NAMALWA (cell line): Measurements from ENCODE around the gene MRPL27.
A peak's percentile ranks its signal among the peaks of the same experiment; 100 is the strongest.
"Not testable (repeated sequence)": the region's sequence is repeated elsewhere in the genome, so short reads cannot be mapped to it uniquely, and the experiment has no call there.

Source experiments
- DNase-seq: peaks from one replicate; pipeline ENCODE4 v3.0.0-alpha.2; 2015; ENCODE audit warnings: low spot score

The MRPL27 gene

DNA sequence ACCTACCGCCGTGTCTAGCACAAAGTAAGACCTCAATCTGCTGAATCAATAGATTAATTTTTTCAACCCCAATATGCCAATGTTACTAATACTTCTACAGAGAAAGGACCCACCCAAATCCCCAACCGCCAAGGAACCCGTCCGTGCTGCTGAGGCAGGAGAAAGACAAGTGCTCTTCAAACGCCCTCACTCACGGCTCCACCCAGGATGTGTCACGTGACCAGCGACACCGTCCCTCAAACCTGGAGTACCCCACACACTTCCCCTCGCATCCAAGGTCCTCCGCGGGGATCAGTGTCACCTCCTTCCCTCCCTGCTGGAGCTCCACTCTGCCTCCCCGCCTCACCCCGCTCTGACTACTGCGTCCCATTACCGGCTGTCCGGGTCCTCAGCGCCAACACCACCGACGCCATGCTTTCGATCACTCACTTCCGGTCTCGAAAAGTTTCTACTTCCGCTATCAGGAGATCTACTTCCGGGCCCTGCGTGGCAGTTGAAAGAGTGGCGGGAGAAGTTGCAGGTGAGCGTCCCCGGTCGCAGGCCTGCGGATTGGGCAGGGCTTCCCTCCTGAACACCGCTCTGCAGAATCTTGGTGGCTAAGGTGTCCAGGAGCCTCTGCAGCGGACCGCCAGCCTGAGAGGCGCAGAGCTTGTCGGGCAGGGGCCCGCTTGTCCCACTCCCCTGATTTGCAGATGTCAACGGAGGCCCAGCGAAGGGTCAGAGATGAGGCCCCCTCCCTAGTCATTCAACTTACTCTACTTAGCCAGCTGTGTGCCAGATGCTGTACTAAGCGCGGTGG lies at the start of gene MRPL27, which contains the start of gene EME1:
Gene MRPL27, minus strand, starts transcription at position 427 of the 799 bp plus-strand sequence. Its CDS starts 14 bp downstream, at position 413.
Gene EME1, plus strand, starts transcription at position 472 of the 799 bp plus-strand sequence. CDS start 1,980 bp downstream, outside the sequence.
- peak; percentile 96 for DNase-seq

- no peak for DNase-seq
These were observed 49.8 kb upstream of the MRPL27 start for GRCh38 chr17:50422738-50423137.

DNA sequence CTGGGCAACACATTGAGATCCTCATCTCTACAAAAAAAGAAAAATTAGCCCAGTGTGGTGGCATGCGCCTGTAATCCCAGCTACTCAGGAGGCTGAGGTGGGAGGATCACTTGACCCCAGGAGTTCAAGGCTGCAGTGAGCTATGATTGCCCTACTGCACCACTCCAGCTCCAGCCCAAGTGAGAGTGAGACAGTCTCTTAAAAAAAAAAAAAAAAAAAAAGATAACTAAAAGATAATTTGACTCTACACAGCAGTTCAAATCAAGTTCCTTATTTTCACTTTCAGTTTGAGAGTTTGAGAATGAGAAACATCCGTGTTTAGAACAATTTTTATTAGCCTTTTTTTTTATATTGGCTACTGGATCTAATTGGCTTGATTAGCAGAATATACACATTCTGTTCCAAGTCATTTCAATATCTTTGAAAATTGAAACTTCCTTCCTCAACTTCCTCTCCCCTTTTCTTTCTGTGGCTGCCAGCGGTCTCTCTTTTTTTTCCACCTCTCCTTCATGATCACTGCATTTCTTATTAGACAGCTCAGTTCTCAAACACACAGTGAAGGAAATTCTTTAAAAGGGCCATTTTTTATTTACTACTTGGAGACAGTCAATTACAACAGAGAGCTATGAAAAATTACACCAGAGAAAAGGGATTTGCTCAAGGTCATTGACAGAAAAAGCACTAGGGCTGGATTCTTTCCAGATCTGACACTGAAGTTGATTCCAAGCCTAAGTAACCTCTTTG lies 48.5 kb upstream of the MRPL27 start:
- peak; percentile 66 for DNase-seq

GRCh38 chr17:50420419-50421112 lies 47.6 kb upstream of the MRPL27 start:
- DNase-seq = no peak

- not testable (repeated sequence) for DNase-seq
These were observed 46.6 kb upstream of the MRPL27 start for GRCh38 chr17:50419577-50419976.

GRCh38 chr17:50414808-50415207 lies 41.8 kb upstream of the MRPL27 start:
- DNase-seq = no peak

DNA sequence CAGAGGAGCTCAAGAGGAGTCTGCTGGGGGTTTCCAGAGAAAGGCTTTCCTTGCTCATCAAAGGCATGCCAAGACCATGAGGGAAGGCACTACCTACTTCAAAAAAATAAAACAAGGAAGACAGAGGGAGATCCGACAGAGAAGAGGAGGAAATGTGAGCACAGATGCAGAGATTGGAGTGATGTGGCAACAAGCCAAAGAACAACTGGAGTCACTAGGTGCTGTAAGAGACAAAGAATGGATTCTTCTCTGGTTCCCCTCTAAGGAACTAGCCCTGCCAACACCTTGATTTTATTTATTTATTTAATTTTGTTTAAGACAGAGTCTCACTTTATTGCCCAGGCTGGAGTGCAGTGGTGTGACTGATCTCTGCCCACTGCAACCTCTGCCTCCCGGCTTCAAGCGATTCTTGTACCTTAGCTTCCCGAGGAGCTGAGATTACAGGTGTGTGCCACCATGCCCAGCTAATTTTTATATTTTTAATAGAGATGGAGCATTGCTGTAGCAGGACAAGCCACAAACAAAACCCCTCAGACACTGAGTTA lies 39.3 kb upstream of the MRPL27 start:
- no peak for DNase-seq

DNA sequence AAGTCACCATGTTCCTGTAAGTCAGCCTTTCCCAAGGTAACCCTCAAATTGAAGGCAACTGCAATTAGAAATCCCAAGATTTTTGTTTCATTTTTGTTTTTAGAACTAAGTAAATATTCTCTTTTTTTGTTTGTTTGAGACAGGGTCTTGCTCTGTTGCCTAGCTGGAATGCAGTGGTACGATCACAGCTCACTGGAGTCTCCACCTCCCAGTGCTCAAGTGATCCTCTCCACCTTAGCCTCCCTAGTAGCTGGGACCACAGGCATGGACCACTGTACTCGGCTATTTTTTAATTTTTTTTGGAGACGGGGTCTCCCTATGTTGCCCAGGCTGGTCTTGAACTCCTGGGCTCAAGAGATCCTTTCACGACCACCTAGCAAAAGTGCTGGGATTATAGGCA lies 34.9 kb upstream of the MRPL27 start:
- no peak for DNase-seq

- no peak for DNase-seq
These were observed 33.6 kb upstream of the MRPL27 start for GRCh38 chr17:50406578-50406977.

DNA sequence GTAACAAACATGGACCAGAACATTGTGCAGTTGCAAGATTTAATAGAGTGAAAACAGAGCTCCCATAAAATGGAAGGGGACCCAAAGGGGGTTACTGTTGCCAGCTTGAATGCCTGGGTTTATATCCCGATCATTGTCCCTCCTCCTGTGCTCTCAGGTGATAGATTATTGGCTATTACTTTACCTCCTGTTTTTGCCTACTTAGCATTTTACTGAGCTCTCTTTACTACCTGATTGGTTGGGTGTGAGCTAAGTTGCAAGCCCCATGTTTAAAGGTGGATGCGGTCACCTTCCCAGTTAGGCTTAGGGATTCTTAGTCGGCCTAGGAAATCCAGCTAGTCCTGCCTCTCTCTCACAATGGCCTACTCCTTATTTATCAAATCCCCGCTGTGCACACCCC lies 32.4 kb upstream of the MRPL27 start:
- not testable (repeated sequence) for DNase-seq

GRCh38 chr17:50399591-50399990 lies 26.6 kb upstream of the MRPL27 start:
- not testable (repeated sequence) for DNase-seq

GRCh38 chr17:50398672-50399071 lies 25.7 kb upstream of the MRPL27 start:
- DNase-seq = not testable (repeated sequence)

- no peak for DNase-seq
These were observed 24.9 kb upstream of the MRPL27 start for GRCh38 chr17:50397919-50398285.

GRCh38 chr17:50397111-50397918 lies 24.3 kb upstream of the MRPL27 start, which contains the start of gene LRRC59:
Gene LRRC59 (minus strand): TSS chr17:50397523. CDS start chr17:50397317, 206 bp downstream.
- DNase-seq = peak; percentile 90

GRCh38 chr17:50396261-50397110 lies 23.5 kb upstream of the MRPL27 start:
- peak; percentile 38 for DNase-seq

DNA sequence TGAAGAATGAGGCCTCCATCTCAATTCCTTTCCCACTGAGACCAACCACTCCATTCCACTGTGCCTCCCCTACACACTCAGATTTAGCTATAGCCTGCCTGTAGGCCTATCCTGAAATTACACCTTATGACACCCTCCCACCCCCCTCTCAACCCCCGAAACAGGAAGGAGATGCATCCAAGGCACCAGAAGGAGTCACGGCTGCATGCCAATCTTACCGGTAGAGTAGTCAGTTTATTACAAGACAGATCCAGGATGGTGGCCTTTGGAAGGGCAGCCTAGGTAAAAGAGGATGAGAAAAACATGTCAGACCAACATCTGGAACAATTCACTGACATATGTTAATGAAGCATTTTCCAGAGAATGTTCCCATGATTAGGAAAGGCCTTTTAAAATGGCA lies 21.7 kb upstream of the MRPL27 start:
- DNase-seq = no peak

DNA sequence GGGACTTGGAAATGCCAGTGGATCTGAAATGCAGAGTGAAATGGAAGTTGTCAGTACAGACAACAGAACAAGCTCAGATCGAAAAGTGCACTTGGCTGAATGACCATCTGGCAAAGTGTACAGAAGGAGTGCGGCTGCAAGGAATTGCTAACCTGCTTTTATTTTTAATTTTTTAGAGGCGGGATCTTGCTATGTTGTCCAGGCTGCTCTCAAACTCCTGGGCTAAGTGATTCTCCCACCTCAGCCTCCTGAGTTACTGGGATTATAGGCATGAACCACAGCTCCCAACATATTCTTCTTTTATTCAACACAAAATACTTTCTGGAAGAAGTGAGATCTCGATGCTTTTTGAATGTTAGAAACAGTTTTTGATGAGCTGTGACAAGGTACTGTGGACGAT lies 20.7 kb upstream of the MRPL27 start:
- no peak for DNase-seq

GRCh38 chr17:50392621-50393020 lies 19.6 kb upstream of the MRPL27 start:
- no peak for DNase-seq

DNA sequence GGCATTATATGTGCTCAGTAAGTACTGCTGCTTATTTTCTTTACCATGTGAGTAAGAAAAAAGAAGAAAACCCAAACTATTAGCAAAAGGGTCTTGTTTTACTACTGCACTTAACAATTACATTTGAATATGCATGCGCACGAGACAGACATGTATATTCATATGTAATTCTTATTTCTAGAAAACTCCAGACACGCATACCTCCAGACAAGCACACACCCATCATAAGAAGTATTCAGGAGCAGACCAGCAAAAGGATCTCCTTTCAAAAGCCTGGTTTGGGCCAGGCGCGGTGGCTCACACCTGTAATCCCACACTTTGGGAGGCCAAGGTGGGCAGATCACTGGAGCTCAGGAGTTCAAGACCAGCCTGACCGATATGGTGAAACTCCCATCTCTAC lies 16.6 kb upstream of the MRPL27 start:
- no peak for DNase-seq

DNA sequence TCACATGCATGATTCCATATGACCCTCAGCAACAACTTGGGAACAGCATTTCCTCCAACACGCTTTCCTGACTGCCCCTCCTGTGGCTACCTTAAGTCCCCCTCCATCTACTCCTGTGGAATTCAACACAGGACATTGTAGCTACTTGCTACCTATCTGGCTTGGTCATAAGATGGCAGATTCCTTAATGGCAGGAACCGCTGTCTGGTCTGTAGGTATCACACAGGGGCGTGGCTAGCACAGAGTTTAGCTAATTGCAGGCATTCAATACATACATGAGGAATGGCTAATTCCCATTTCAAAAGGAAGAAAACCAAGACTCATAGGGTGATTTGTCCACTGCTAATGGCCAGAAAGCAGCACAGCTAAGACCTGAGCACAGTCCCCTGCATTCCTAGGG lies 15.7 kb upstream of the MRPL27 start:
- DNase-seq = no peak
